NCI-H1436 (cell line): ENCODE data around the gene MTO1.
"Not testable (repeated sequence)": the region's sequence is repeated elsewhere in the genome, so short reads cannot be mapped to it uniquely, and the experiment has no call there.

ENCODE experiments used
- DNase-seq: peaks from one replicate; lab custom pipeline; 2025; lab: John Stamatoyannopoulos, UW

Gene MTO1

DNA sequence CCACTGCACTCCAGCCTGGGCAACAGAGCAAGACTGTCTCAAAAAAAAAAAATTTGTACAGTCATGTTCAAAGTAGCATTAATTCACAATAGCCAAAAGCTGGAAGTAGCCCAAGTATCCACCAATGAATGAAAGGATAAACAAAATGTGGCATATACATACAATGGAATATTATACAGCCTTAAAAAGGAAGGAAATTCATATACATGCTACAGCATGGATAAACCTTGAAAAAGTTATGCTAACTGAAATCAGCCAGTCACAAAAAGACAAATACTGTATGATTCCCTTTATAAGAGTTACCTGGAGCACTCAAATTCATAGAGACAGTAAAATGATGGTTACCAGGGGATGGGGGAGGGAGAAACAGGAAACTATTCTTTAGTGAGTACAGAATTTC lies 43.6 kb downstream of the MTO1 start:
- no peak for DNase-seq

DNA sequence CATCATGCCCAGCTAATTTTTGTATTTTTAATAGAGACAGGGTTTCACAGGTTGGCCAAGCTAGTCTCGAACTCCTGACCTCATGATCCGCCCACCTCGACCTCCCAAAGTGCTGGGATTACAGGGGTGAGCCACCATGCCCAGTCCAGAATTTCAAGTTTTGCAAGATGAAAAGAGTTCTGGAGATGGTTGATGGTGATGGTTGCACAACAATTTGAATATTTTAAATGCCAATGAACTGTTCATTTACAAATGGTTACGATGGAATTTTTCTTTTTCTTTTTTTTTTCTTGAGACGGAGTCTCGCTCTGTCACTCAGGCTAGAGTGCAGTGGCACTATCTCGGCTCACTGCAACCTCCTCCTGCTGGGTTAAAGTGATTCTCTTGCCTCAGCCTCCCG lies 44.2 kb downstream of the MTO1 start:
- DNase-seq = not testable (repeated sequence)

GRCh38 chr6:73506246-73506645 lies 44.7 kb downstream of the MTO1 start:
- DNase-seq = no peak

DNA sequence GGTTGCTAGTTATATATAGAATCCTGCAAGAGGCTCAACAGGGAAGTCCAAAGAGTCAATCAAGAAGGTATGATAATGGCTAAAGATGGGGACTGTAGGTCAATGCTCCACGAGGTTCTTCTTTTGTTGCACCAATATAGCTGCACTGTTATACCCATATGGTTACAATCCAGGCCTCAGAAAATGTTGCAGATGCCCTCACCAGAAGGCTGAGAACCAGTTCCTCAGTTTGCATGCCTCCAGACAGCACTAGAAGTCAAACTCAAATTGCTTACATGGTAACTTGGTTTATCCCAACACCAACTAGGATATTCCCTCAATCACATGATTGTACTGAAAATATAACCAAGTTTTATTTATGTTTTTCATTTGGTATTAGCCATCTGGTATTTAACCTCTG lies 47.2 kb downstream of the MTO1 start:
- no peak for DNase-seq

- DNase-seq = no peak
Observed at GRCh38 chr6:73509851-73510250, 48.3 kb downstream of the MTO1 start.

DNA sequence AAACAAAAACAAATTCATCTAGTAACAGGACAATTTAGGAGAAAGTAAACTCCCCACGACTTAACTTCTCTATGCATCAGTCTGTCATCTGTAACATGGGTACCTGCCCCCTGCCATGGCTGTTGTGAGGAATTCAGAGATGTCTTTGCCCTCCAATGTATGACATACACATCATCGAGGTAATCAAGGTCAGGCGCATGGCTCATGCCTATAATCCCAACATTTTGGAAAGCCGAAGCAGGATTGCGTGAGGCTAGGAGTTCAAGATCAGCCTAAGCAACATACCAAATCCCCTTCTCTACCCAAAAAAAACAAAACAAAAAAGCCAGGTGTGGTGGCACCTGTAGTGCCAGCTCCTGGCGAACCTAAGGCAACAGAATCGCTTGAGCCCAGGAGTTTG lies 50.3 kb downstream of the MTO1 start:
- no peak for DNase-seq

DNA sequence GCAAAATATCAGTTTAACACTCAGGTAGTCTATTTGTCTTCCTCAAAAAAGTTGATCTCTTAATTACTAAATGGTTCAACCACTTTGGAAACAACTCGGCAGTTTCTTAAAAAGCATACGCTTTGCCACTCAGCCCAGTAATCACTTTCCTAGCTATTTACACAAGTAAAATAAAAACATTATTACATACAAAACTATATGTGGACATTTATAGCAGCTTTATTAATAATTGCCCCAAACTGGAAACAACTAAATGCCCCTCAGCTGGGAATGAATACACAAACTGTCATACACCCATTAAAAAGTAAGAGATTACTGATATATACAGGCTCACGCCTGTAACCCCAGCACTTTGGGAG lies 51.9 kb downstream of the MTO1 start:
- no peak for DNase-seq

DNA sequence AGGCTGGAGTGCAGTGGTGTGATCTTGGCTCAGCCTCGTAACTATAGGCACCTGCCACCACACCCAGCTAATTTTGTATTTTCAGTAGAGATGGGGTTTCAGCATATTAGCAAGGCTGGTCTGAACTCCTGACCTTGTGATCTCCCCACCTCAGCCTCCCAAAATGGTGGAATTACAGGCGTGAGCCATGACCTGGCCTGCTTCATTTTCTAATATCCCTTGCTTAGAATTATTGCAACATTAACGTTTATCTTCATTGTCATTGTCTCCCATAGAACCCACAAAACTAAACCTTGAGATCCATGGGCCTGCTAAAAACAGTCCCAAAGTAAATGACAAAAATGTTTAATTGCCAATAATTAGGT lies 53.2 kb downstream of the MTO1 start:
- no peak for DNase-seq

DNA sequence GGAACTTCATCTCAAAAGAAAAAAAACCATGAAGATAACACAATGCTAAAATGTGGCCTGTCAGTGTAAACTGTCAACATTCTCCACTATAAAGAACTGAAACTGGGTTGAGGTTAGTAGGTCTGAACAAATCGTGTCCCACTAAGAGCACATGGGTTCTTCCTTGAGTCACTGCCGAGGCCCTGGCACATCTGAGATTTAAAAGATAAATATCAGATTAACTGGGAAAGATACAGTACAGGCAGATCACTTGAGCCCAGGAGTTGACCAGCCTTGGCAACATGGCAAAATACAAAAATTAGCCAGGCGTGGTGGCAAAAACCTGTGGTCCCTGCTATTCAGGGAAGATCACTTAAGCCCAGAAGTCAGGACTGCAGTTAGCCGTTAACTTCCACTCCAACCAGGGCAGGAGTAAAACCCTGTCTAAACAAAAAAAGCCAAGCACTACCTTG lies 53.7 kb downstream of the MTO1 start:
- no peak for DNase-seq

- no peak for DNase-seq
Observed at GRCh38 chr6:73516514-73517489, 55.3 kb downstream of the MTO1 start.

DNA sequence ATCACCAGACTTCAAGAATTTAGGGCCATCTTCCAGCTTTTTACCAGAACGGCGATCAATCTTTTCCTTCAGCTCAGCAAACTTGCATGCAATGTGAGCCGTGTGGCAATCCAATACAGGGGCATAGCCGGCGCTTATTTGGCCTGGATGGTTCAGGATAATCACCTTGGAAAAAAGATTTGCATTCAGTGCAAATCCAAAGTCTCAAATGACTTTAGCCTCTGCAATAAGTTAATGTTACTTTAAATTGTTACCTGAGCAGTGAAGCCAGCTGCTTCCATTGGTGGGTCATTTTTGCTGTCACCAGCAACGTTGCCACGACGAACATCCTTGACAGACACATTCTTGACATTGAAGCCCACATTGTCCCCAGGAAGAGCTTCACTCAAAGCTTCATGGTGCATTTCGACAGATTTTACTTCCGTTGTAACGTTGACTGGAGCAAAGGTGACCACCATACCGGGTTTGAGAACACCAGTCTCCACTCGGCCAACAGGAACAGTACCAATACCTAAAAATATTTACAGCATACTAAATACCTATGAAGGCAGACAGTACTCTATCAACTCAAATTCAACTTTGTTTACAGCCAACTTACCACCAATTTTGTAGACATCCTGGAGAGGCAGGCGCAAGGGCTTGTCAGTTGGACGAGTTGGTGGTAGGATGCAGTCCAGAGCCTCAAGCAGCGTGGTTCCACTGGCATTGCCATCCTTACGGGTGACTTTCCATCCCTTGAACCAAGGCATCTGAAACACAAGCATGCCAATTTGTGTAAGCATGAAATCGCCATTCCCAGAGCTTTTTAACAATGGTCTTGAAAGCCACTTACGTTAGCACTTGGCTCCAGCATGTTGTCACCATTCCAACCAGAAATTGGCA lies 56.8 kb downstream of the MTO1 start:
- DNase-seq = not testable (repeated sequence)

DNA sequence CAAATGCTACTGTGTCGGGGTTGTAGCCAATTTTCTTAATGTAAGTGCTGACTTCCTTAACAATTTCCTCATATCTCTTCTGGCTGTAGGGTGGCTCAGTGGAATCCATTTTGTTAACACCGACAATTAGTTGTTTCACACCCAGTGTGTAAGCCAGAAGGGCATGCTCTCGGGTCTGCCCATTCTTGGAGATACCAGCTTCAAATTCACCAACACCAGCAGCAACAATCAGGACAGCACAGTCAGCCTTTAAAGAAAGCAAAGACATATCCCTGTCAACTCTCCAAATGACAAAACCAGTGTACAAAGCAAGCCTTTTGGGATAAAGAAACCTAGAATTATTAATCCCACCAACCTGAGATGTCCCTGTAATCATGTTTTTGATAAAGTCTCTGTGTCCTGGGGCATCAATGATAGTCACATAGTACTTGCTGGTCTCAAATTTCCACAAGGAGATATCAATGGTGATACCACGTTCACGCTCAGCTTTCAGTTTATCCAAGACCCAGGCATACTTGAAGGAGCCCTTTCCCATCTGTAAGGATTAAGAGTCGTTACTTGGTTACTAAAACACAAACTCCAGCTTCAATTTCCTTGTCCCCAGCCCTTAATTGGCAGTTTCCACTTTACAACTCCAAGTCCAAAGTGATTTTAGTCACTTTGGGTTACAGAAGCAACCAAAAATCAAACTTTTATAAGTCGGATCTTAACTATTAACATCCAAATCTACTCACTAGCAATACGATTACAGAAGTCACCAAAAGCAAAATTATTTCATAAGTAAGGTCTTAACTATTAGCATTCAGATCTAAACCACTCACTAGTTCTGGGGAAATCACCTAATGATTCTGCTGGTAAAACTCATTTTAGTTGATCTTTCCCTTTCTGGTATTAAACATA lies 57.7 kb downstream of the MTO1 start:
- DNase-seq = not testable (repeated sequence)

DNA sequence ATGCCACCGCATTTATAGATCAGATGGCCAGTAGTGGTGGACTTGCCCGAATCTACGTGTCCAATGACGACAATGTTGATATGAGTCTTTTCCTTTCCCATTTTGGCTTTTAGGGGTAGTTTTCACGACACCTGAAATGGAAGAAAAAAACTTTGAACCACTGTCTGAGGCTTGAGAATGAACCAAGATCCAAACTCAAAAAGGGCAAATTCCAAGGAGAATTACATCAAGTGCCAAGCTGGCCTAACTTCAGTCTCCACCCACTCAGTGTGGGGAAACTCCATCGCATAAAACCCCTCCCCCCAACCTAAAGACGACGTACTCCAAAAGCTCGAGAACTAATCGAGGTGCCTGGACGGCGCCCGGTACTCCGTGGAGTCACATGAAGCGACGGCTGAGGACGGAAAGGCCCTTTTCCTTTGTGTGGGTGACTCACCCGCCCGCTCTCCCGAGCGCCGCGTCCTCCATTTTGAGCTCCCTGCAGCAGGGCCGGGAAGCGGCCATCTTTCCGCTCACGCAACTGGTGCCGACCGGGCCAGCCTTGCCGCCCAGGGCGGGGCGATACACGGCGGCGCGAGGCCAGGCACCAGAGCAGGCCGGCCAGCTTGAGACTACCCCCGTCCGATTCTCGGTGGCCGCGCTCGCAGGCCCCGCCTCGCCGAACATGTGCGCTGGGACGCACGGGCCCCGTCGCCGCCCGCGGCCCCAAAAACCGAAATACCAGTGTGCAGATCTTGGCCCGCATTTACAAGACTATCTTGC lies 58.6 kb downstream of the MTO1 start:
- DNase-seq = peak; percentile 54

DNA sequence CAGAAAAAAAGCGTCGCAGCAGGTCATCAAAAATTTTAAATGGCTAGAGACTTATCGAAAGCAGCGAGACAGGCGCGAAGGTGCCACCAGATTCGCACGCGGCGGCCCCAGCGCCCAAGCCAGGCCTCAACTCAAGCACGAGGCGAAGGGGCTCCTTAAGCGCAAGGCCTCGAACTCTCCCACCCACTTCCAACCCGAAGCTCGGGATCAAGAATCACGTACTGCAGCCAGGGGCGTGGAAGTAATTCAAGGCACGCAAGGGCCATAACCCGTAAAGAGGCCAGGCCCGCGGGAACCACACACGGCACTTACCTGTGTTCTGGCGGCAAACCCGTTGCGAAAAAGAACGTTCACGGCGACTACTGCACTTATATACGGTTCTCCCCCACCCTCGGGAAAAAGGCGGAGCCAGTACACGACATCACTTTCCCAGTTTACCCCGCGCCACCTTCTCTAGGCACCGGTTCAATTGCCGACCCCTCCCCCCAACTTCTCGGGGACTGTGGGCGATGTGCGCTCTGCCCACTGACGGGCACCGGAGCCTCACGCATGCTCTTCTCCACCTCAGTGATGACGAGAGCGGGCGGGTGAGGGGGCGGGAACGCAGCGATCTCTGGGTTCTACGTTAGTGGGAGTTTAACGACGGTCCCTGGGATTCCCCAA lies 59.3 kb downstream of the MTO1 start, which contains the start of gene EEF1A1:
Gene EEF1A1, minus strand, starts transcription at position 345 of the 663 bp plus-strand sequence. CDS start 1,006 bp downstream, outside the sequence.
- DNase-seq = peak; percentile 99

DNA sequence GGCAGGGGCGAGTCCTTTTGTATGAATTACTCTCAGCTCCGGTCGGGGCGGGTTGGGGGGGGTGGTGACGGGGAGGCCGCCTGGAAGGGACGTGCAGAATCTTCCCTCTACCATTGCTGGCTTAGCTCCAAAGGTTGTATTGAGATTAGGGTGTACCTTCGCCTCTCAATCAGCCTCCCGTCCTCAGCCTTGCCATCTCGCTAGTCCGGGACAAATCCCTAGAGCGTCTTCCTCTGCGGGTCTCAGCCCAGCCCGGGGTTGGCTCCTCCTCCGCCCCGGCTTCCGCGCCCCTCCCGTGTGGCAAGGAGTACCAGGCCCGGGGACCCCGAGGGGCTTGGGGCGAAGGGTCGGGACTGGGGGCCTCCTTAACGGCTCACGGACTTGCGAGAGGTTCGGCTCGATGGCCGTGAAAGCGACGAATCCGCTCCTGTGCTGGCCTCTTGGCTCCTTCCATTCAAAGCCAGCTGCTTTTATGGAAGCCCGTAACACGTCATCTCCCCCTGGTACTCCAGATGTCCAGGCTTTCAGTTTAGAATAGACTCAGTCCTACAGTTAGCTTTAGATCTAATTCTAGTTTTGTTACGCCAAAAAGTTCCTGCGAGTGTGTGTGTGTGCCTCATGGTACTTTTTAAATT lies 59.9 kb downstream of the MTO1 start:
- peak; percentile 73 for DNase-seq

- peak; percentile 35 for DNase-seq
Observed at GRCh38 chr6:73523434-73524123, 62.0 kb downstream of the MTO1 start.

GRCh38 chr6:73525546-73526330 lies 64.2 kb downstream of the MTO1 start:
- DNase-seq = no peak

DNA sequence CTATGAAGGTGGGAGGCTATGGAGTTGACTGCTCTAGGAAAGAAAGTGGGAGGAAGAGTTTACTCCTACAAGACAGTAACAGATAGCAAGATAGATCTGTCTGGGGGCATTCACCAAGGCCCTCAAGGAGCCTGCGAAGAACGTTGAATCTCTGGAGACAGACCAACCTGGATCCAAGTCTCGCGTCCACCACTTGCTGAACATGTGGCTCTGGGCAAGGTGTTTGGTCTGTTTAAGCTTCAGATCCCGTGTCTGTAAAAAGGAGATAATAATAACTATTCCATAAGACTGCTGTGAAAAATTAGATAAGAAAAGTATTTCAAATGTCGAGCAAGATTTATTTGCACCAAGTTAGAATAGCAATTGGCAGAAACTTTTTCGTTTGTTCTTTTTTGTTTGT lies 67.4 kb downstream of the MTO1 start:
- DNase-seq = no peak
